SH-SY5Y (cell line): Measurements from ENCODE around the gene METAP1.

Experiments
- GATA2 ChIP-seq: IDR thresholded peaks from 2 replicates; pipeline ENCODE4 v1.6.1; 2011; ENCODE audit warnings: mild to moderate bottlenecking, low read depth, low read length
- GATA3 ChIP-seq: IDR thresholded peaks from 2 replicates; pipeline ENCODE4 v1.6.1; 2011; ENCODE audit warnings: low read depth, mild to moderate bottlenecking, low read length, moderate library complexity

The METAP1 gene

DNA sequence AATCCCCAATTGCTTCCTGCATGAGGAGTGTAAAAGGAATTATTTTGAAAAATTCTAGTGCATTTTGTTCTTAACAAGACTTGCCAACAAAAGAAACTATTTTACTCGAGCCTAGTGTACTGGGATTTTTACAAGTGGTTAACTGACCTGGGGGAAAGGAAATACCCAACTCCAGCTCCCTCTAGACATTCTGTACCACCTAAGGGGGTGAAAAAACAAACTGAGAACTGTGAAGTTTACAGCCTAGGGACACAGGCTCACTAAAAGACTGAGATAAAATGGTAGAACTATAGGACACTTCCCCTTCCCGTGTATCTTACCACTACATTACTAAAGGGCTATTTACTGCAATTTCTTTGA, 95.7 kb downstream of the METAP1 start:
- TF ChIP-seq GATA3 (no peak), GATA2 (no peak)

DNA sequence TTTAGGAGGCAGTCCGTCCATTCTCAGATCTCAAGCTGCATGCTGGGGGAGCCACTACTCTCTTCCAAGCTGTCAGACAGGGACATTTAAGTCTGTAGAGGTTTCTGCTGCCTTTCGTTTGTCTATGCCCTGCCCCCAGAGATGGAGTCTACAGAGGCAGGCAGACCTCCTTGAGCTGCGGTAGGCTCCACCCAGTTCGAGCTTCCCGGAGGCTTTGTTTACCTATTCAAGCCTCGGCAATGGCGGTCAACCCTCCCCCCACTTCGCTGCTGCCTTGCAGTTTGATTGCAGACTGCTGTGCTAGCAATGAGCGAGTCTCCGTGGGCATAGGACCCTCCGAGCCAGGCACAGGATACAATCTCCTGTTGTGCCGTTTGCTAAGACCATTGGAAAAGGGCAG, 103.8 kb downstream of the METAP1 start:
- TF ChIP-seq GATA2 (no peak), GATA3 (no peak)

GRCh38 chr4:99100876-99101275, 105.4 kb downstream of the METAP1 start:
- TF ChIP-seq GATA2, result no peak
- no peak for TF ChIP-seq GATA3

- TF ChIP-seq GATA2, result no peak
- TF ChIP-seq GATA3, result no peak
These were observed 107.1 kb downstream of the METAP1 start for GRCh38 chr4:99102634-99103033.

GRCh38 chr4:99103166-99103565, 107.6 kb downstream of the METAP1 start:
- TF ChIP-seq GATA2 (no peak), GATA3 (no peak)

DNA sequence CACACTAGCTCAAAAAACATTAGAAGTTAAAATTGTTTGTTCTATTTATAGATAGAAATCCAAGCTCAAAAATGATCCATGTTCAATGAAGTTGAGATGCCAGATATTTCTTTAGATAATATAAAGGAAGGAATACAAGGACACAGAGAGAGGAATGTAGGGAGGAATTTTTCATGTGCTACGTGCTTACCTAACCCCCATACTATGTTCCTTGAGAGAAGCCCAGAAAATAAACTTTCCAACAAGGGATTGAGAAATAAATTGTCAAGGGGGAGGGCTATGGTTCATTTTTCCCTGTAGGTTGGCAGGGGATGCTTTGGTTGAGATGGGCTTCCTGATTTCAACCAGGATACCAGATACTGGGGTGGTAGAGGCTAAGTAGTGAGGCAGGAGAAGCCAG, 108.6 kb downstream of the METAP1 start:
- no peak for TF ChIP-seq GATA2
- no peak for TF ChIP-seq GATA3
